Neutrophil (primary cell): ENCODE results near the gene RAPGEF2.

Experiments
- H3K27ac ChIP-seq: fragments of 200-600 bp; sonication (generic); 2 replicates; pipeline ENCODE4 v1.5.1; 2016; ENCODE audit warnings: mild to moderate bottlenecking, moderate library complexity
- H3K27me3 ChIP-seq: fragments of 200-600 bp; sonication (generic); 2 replicates; pipeline ENCODE4 v1.6.0; 2016; ENCODE audit warnings: mild to moderate bottlenecking
- H3K36me3 ChIP-seq: fragments of 200-600 bp; sonication (generic); 2 replicates; pipeline ENCODE4 v1.5.1; 2017
- H3K4me1 ChIP-seq, 2 experiments: fragments of 200-600 bp in 1 of 2; sonication (generic) in 1 of 2; 1 replicate in 1 of 2; 2 replicates in 1 of 2; pipeline versions ENCODE4 v1.5.1 to v1.6.1; 2013 to 2016; ENCODE audit warnings: low read depth in 1 of 2, low read length in 1 of 2, mild to moderate bottlenecking in 1 of 2, moderate library complexity in 1 of 2; ENCODE audit not compliant: control insufficient read depth in 1 of 2, insufficient read depth in 1 of 2
- H3K4me3 ChIP-seq, 2 experiments: fragments of 200-600 bp in 1 of 2; sonication (generic) in 1 of 2; 1 replicate in 1 of 2; 2 replicates in 1 of 2; pipeline ENCODE4 v1.5.1; 2013 to 2016; ENCODE audit warnings: low read depth in 1 of 2, low read length in 1 of 2, mild to moderate bottlenecking in 1 of 2, moderate library complexity in 1 of 2
- H3K9me3 ChIP-seq: fragments of 200-600 bp; sonication (generic); 2 replicates; pipeline ENCODE4 v1.5.1; 2016
- CTCF ChIP-seq: fragments of 200-600 bp; sonication (generic); IDR thresholded peaks from 2 replicates; pipeline ENCODE4 v1.5.1; 2016; ENCODE audit warnings: antibody characterized with exemption

Gene RAPGEF2

DNA sequence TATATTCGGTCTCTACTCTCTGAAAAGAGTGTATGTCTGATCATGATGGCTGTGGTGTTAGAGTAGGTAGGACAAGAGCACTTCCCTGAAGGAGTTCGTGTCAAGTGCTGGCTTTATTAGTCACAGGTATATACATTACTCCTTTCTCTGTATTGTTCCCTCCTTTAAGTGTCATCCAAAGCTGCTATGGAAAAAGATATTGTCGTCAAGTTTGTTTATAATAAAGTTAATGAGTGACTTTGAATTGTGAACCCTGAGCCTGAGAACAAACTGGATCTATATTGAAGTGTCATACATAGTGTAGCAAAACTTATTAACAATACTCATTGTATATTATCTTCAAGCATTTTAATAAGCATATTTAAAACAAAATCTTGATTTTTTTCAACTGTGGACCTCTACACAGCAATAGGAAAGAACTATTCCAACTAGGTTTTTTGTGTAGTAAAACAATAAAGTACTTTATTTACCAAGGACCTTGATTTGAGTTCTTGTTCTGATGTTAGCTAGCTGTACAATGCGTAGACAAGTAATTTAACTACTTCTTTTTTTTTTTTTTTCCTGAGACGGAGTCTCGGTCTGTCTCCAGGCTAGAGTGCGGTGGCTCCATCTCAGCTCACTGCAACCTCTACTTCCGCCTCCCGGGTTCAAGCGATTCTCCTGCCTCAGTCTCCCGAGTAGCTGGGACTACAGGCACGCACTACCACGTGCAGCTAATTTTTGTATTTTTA is 177.7 kb downstream of the RAPGEF2 start:
- Histone ChIP-seq H3K9me3 (no peaks in the 10 kb centered on the region), H3K4me1 (peaks cover 3 to 10% of the 10 kb centered on the region in 2 experiments), H3K4me3 (no peak overlapping the region), H3K36me3 (no peaks in the 10 kb centered on the region), H3K27me3 (no peaks in the 10 kb centered on the region), H3K27ac (no peak overlapping the region)
- no peak for TF ChIP-seq CTCF

DNA sequence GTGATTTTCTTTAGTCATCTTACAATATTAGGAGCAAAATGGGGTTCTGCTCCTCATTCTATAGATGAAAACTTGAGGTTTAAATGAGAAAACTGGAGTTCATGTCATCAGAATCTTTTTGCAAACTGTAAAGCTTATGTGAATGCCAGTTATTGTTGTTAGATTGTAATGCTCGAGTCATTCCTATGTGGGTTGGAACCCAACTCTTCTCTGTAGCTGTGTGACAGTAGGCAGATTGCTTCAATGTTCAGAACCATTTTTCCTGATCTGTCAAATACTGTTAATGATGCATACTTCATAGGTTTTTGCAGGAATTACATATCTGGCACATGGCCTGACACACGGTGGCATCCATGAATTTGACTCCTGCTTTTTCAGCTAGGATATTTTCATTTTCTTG is 178.9 kb downstream of the RAPGEF2 start:
- H3K36me3 ChIP-seq = no peaks in the 10 kb centered on the region
- no peak overlapping the region for H3K27ac ChIP-seq
- H3K27me3 ChIP-seq = no peaks in the 10 kb centered on the region
- H3K9me3 ChIP-seq = no peaks in the 10 kb centered on the region
- no peak for TF ChIP-seq CTCF
- H3K4me1 ChIP-seq = peaks cover 3 to 10% of the 10 kb centered on the region in 2 experiments
- H3K4me3 ChIP-seq = no peak overlapping the region

DNA sequence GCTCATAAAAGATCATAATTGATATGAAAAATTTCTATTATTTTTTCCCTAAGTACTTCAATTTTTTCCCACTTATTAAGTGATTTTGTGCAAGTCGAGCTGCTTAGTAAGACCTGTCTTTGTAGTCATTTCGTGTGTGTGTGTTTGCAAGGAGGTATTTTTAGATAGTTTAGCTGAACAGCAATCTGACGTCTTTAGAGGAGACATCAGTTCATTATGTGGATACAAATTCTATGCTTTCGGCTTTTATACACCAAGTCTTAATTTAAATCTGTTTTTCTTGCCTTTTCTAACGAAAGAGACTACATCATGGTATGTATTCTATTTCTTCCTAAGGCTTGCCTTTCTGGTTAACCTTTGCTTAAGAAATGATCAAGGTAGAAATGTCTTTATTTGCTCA is 179.4 kb downstream of the RAPGEF2 start:
- TF ChIP-seq CTCF = no peak
- H3K4me3 ChIP-seq = no peak overlapping the region
- H3K4me1 ChIP-seq = peaks cover 3 to 10% of the 10 kb centered on the region in 2 experiments
- no peaks in the 10 kb centered on the region for H3K36me3 ChIP-seq
- H3K9me3 ChIP-seq = no peaks in the 10 kb centered on the region
- no peaks in the 10 kb centered on the region for H3K27me3 ChIP-seq
- no peak overlapping the region for H3K27ac ChIP-seq

GRCh38 chr4:159282944-159283343 is 180.1 kb downstream of the RAPGEF2 start:
- H3K36me3 ChIP-seq = no peaks in the 10 kb centered on the region

DNA sequence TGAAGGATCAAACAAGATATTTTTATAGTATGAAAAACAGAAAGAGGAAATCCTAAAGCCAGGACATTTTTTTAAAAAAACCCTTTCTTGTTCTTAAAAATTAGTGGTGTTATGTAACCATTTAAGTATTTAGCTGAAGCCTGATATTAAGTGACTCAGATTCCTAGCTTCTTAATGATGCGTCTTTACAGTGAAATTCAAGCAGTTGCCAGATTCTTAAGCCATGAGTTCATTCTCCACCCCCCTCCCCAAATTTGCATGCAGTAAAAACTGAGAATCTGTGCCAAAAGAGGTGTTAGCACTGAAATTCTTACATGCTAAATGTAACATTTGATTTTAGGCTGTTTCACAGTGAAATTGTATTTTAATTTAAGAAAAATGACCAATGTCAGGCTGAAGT is 180.8 kb downstream of the RAPGEF2 start:
- Histone ChIP-seq H3K36me3 (no peaks in the 10 kb centered on the region), H3K27ac (no peak overlapping the region), H3K9me3 (no peaks in the 10 kb centered on the region), H3K27me3 (no peaks in the 10 kb centered on the region), H3K4me3 (no peak overlapping the region), H3K4me1 (peaks cover 0 to 2% of the 10 kb centered on the region in 2 experiments)
- no peak for TF ChIP-seq CTCF

More at GRCh38 chr4:159282944-159283343, 180.1 kb downstream of the RAPGEF2 start:
- peaks cover 3 to 9% of the 10 kb centered on the region in 2 experiments for H3K4me1 ChIP-seq
- H3K4me3 ChIP-seq = no peak overlapping the region
- H3K9me3 ChIP-seq = no peaks in the 10 kb centered on the region
- no peaks in the 10 kb centered on the region for H3K27me3 ChIP-seq
- H3K27ac ChIP-seq = no peak overlapping the region
- no peak for TF ChIP-seq CTCF
